ENCODE measurements around the gene CNNM2.
"Not testable (repeated sequence)": the region's sequence is repeated elsewhere in the genome, so short reads cannot be mapped to it uniquely, and the experiment has no call there.

Gene CNNM2

GRCh38 chr10:102962267-102962666 lies 44.2 kb downstream of the CNNM2 start:
- no peaks in the 10 kb centered on the region for H3K4me1 ChIP-seq (ENCODE audit: control insufficient read depth in 1 of 2, insufficient read depth in 1 of 2, low read depth in 1 of 2, low read length in 1 of 2)
- no peak for TF ChIP-seq CTCF (IDR thresholded peaks at IDR 0.05)
- no peaks in the 10 kb centered on the region for H3K27me3 ChIP-seq
- no peak overlapping the region for H3K4me3 ChIP-seq (ENCODE audit: low read depth in 1 of 2, low read length in 1 of 2)
- H3K9me3 ChIP-seq, result no peaks in the 10 kb centered on the region
- H3K36me3 ChIP-seq, result no peaks in the 10 kb centered on the region
- no peak overlapping the region for H3K27ac ChIP-seq

- Histone ChIP-seq H3K27ac (no peak overlapping the region), H3K4me1 (ENCODE audit: control insufficient read depth in 1 of 2, insufficient read depth in 1 of 2, low read depth in 1 of 2, low read length in 1 of 2) (no peaks in the 10 kb centered on the region), H3K9me3 (no peaks in the 10 kb centered on the region), H3K36me3 (no peaks in the 10 kb centered on the region), H3K4me3 (ENCODE audit: low read depth in 1 of 2, low read length in 1 of 2) (no peak overlapping the region), H3K27me3 (no peaks in the 10 kb centered on the region)
- no peak for TF ChIP-seq CTCF (IDR thresholded peaks at IDR 0.05)
Measured at GRCh38 chr10:102962951-102963755, 45.1 kb downstream of the CNNM2 start.

- H3K36me3 ChIP-seq, result no peaks in the 10 kb centered on the region
- no peaks in the 10 kb centered on the region for H3K9me3 ChIP-seq
- no peaks in the 10 kb centered on the region for H3K4me1 ChIP-seq (ENCODE audit: control insufficient read depth in 1 of 2, insufficient read depth in 1 of 2, low read depth in 1 of 2, low read length in 1 of 2)
- no peak for TF ChIP-seq CTCF (IDR thresholded peaks at IDR 0.05)
- no peak overlapping the region for H3K27ac ChIP-seq
- no peak overlapping the region for H3K4me3 ChIP-seq (ENCODE audit: low read depth in 1 of 2, low read length in 1 of 2)
- no peaks in the 10 kb centered on the region for H3K27me3 ChIP-seq
Measured at GRCh38 chr10:102963756-102964025, 45.6 kb downstream of the CNNM2 start.

GRCh38 chr10:102964064-102964463 lies 46.0 kb downstream of the CNNM2 start:
- H3K9me3 ChIP-seq; H3K4me1 ChIP-seq (ENCODE audit: control insufficient read depth in 1 of 2, insufficient read depth in 1 of 2, low read depth in 1 of 2, low read length in 1 of 2); H3K27ac ChIP-seq; H3K27me3 ChIP-seq; H3K36me3 ChIP-seq; H3K4me3 ChIP-seq (ENCODE audit: low read depth in 1 of 2, low read length in 1 of 2): not testable (repeated sequence)

- Histone ChIP-seq H3K27me3 (no peaks in the 10 kb centered on the region), H3K36me3 (no peaks in the 10 kb centered on the region), H3K9me3 (no peaks in the 10 kb centered on the region), H3K4me1 (ENCODE audit: control insufficient read depth in 1 of 2, insufficient read depth in 1 of 2, low read depth in 1 of 2, low read length in 1 of 2) (no peaks in the 10 kb centered on the region), H3K27ac (no peak overlapping the region), H3K4me3 (ENCODE audit: low read depth in 1 of 2, low read length in 1 of 2) (no peak overlapping the region)
- TF ChIP-seq CTCF (IDR thresholded peaks at IDR 0.05), result no peak
Measured at GRCh38 chr10:102964713-102965112, 46.6 kb downstream of the CNNM2 start.

- Histone ChIP-seq H3K36me3 (no peaks in the 10 kb centered on the region), H3K27me3 (no peaks in the 10 kb centered on the region), H3K27ac (no peak overlapping the region), H3K9me3 (no peaks in the 10 kb centered on the region), H3K4me1 (ENCODE audit: control insufficient read depth in 1 of 2, insufficient read depth in 1 of 2, low read depth in 1 of 2, low read length in 1 of 2) (peaks cover 4 to 5% of the 10 kb centered on the region in 2 experiments), H3K4me3 (ENCODE audit: low read depth in 1 of 2, low read length in 1 of 2) (no peak overlapping the region)
- no peak for TF ChIP-seq CTCF (IDR thresholded peaks at IDR 0.05)
Measured at GRCh38 chr10:102965311-102965851, 47.3 kb downstream of the CNNM2 start.

All from neutrophil (primary cell).